GM21447 (cell line): ENCODE data around the gene FAM181A.
A peak's percentile ranks its signal among the peaks of the same experiment; 100 is the strongest.

Experiments used
- ATAC-seq: cut with Tn5 transposase; IDR thresholded peaks from one replicate; pipeline ENCODE4 v1.9.1; 2021; ENCODE audit not compliant: unreplicated experiment

Gene FAM181A

DNA sequence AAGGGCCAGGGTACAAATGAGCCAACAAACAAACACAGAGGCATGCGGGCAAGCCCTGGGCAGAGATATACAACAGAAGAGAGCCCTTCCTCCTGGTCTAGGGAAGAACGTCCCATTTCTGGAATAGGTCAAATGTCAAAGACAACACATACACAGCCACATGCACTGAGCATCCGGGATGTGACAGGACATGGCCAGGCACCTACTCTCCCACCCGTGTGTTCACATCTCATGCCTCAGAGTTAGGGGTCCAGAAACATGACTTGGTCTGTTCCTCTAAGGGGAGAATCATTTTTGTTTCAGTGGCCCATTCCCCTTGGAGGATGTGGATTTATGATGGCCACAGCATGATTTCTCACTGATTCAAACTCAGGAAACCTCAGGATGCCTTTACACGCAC is 50.0 kb downstream of the FAM181A start:
- no peak for ATAC-seq

DNA sequence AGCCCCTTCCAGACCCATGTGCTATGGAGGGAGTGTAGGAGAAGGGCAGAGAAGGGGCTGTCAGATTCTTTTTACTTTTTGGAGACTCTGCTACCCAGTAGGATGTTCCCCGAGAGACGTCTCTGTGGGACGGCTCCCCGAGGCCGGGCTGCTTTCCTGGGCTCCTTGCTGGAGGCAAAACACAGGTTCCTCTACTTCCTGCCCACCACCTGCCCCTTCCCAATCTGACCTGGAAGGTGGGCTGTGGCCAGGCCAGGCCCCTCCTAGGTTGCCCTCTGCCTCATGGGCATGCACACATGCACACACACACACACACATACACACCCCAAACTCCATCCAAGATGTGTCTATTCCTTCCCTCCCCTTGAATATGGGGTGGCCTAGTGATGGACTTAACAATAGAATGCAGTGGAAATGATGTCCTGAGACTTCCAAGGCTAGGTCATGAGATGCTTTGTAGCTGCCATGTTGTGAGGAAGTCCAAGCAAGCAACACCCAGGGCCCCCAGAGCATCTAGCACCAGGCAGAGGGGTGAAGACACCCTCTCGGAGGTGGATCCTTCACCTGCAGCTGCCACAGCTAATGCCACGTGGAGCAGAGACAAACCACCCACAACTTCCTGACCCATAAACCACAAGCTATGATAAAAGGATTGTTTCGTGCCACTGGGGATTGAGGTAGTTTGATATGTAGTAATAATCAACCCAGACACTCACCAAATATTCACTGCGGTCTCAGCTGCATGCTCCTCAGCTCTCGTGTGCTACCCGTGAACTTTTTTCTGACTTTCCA is 50.8 kb downstream of the FAM181A start:
- ATAC-seq: peak; percentile 45

DNA sequence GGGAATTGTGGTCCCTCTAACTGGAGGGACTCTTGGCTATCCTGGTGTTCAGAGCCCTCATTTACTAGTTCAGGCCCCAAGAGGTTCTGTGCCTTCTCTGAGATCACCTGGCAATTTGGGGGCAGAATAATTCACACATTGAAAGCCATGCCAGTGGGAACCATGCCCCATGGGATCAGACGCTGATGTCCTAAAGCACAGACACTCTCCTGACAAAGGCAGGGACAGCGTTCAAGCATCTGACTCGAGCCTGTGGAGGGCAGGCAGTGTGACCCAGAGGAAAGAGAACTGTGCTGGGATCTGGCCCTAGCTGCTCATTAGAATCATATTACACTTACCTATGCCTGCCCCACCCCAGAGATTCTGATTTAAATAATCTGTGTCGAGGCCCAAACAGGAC is 51.6 kb downstream of the FAM181A start:
- no peak for ATAC-seq
